GF-D8 (cell line): Measurements from ENCODE around the gene EP400.
"Not testable (repeated sequence)": the region's sequence is repeated elsewhere in the genome, so short reads cannot be mapped to it uniquely, and the experiment has no call there.

Source experiments
- DNase-seq: peaks from one replicate; lab custom pipeline; 2025; lab: John Stamatoyannopoulos, UW

Gene EP400

GRCh38 chr12:132047630-132048029 is 97.9 kb downstream of the EP400 start:
- DNase-seq, result not testable (repeated sequence)

GRCh38 chr12:132049442-132049841 is 99.7 kb downstream of the EP400 start:
- DNase-seq, result no peak

GRCh38 chr12:132049876-132050275 is 100.1 kb downstream of the EP400 start:
- no peak for DNase-seq

GRCh38 chr12:132051718-132052117 is 102.0 kb downstream of the EP400 start:
- not testable (repeated sequence) for DNase-seq

- no peak for DNase-seq
Measured at GRCh38 chr12:132052196-132052932, 102.6 kb downstream of the EP400 start.

GRCh38 chr12:132053338-132054330 is 103.9 kb downstream of the EP400 start:
- no peak for DNase-seq

GRCh38 chr12:132054983-132055382 is 105.2 kb downstream of the EP400 start:
- no peak for DNase-seq

GRCh38 chr12:132055535-132056096 is 105.9 kb downstream of the EP400 start:
- no peak for DNase-seq

- DNase-seq, result no peak
Measured at GRCh38 chr12:132056320-132056719, 106.6 kb downstream of the EP400 start.

- no peak for DNase-seq
Measured at GRCh38 chr12:132056951-132057350, 107.2 kb downstream of the EP400 start.

- DNase-seq, result no peak
Measured at GRCh38 chr12:132057691-132058090, 107.9 kb downstream of the EP400 start.

GRCh38 chr12:132061197-132061596 is 111.5 kb downstream of the EP400 start:
- DNase-seq, result no peak

- no peak for DNase-seq
Measured at GRCh38 chr12:132061641-132062430, 112.1 kb downstream of the EP400 start.

- no peak for DNase-seq
Measured at GRCh38 chr12:132062481-132062880, 112.7 kb downstream of the EP400 start.

GRCh38 chr12:132063491-132063890 is 113.7 kb downstream of the EP400 start:
- DNase-seq, result no peak

GRCh38 chr12:132064631-132065030 is 114.9 kb downstream of the EP400 start:
- DNase-seq, result no peak

- no peak for DNase-seq
Measured at GRCh38 chr12:132065203-132065602, 115.5 kb downstream of the EP400 start.

GRCh38 chr12:132065609-132066344 is 116.0 kb downstream of the EP400 start:
- no peak for DNase-seq

- DNase-seq, result no peak
Measured at GRCh38 chr12:132066345-132066685, 116.6 kb downstream of the EP400 start.

GRCh38 chr12:132066749-132067148 is 117.0 kb downstream of the EP400 start:
- no peak for DNase-seq

- DNase-seq, result no peak
Measured at GRCh38 chr12:132067182-132067581, 117.4 kb downstream of the EP400 start.
